Kidney tubule cell (primary cell): ENCODE measurements around the gene MYH15.

Source experiments
- DNase-seq: peaks from one replicate; pipeline ENCODE4 v3.0.0-alpha.2; 2018; ENCODE audit warnings: low spot score

MYH15 gene

DNA sequence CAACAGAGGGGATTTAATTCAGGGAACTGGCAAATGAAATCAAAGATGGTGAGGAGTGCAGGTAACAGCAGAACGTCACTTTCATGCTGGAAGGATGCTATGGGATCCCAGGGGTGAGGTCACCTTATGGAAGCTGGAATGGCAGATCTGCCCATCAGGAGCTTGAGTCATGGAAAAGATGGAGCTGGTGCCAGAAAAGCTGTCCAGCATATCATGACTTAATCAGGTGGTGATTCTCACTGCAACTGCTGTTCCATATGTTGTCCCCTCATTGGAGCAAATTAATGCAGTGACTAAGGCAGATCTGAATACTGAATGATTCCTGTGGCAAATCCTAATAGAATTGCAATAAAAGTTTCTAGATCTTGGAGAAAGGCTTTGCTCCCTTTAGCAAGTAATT is 175.7 kb downstream of the MYH15 start:
- peak; percentile 61 for DNase-seq

DNA sequence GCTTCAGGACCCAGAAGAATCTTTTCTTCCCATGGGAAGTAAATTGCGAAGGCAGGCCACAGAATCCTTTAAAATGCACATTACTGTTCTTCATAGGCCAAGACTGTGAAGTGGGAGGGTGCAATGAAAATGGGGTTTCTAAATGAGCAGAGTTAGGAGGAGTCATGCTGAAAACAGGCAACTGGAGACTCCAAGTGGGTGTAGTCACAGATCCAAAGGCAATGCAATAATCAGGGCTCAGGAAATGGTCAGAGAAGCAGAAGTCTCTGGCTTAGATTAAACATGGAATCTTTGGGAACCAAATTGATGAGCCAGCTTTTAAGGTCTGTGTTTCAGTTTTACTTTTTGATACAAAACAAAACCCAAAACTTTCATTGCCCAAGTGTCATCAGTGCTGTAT is 176.4 kb downstream of the MYH15 start:
- no peak for DNase-seq

DNA sequence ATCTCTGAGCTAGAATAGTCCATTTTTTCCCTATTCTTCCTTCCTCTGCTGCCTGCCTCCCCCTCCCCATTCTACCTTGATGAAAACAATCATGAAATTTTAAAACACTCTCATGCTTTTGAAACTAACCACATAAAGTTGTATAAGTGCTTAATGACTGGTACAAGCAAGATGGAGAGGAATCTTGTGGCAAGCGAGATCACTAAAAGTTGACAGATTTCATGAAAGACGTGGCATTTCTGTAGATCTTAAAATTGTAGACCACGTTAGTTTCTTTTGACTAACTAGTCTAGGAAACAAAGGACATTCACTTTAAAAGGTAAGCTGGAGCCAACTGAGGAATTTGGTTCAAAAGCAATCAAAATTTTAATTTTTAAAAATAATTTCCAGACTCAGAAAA is 178.6 kb downstream of the MYH15 start:
- no peak for DNase-seq
